CD14-positive monocyte (primary cell): ENCODE results near the gene ZNF362. TPM values are rescaled to one million over a fixed set of nuclear protein-coding genes. Genes with fewer than 3 reads are reported as not detected.
A peak's percentile ranks its signal among the peaks of the same experiment; 100 is the strongest.

Source experiments
- DNase-seq, 3 donors: peaks; one replicate each; pipeline ENCODE4 v3.0.0-alpha.2; 2011 to 2022
- H2AFZ ChIP-seq: 2 replicates; pipeline ENCODE4 v1.6.0; 2012; ENCODE audit warnings: mild to moderate bottlenecking, low read depth, low read length, inconsistent platforms; ENCODE audit not compliant: insufficient read depth, poor library complexity, severe bottlenecking
- H3K27ac ChIP-seq, 2 donors: 1 replicate in 1 of 2; 2 replicates in 1 of 2; pipeline ENCODE4 v1.5.1; 2012 to 2013; ENCODE audit warnings: low read length in 2 of 2, control low read depth in 1 of 2, inconsistent platforms in 1 of 2, low read depth in 1 of 2, mild to moderate bottlenecking in 1 of 2
- H3K27me3 ChIP-seq, 2 donors: one replicate each; pipeline versions ENCODE4 v1.6.0 to v1.6.1; 2011 to 2013; ENCODE audit warnings: low read length in 2 of 2; ENCODE audit not compliant: control insufficient read depth in 2 of 2, insufficient read depth in 2 of 2
- H3K36me3 ChIP-seq, 2 donors: replicated peaks in 1 of 2; 1 replicate in 1 of 2; 2 replicates in 1 of 2; pipeline versions ENCODE4 v1.5.1 to v1.6.1; 2012 to 2013; ENCODE audit warnings: low read length in 2 of 2, control low read depth in 1 of 2, inconsistent platforms in 1 of 2, mild to moderate bottlenecking in 1 of 2; ENCODE audit not compliant: insufficient read depth in 2 of 2, control insufficient read depth in 1 of 2
- H3K4me1 ChIP-seq, 2 donors: 1 replicate in 1 of 2; 2 replicates in 1 of 2; pipeline versions ENCODE4 v1.5.1 to v1.6.1; 2012 to 2013; ENCODE audit warnings: low read length in 2 of 2, control low read depth in 1 of 2, inconsistent platforms in 1 of 2, mild to moderate bottlenecking in 1 of 2, moderate library complexity in 1 of 2; ENCODE audit not compliant: insufficient read depth in 2 of 2, control insufficient read depth in 1 of 2
- H3K4me2 ChIP-seq: replicated peaks from 2 replicates; pipeline ENCODE3; 2012; ENCODE audit warnings: low read length, moderate library complexity, mild to moderate bottlenecking; ENCODE audit not compliant: poor library complexity, severe bottlenecking; ENCODE audit errors: extremely low read depth
- H3K4me3 ChIP-seq, 3 experiments: fragments of 200-600 bp in 1 of 3; sonication (generic) in 1 of 3; replicated peaks in 1 of 3; 1 replicate in 2 of 3; 2 replicates in 1 of 3; pipeline ENCODE4 v1.5.1; 2011 to 2013; ENCODE audit warnings: low read length in 3 of 3, mild to moderate bottlenecking in 3 of 3, control low read depth in 2 of 3, low read depth in 2 of 3, inconsistent platforms in 1 of 3, moderate library complexity in 1 of 3
- H3K79me2 ChIP-seq: 2 replicates; pipeline ENCODE4 v1.6.0; 2012; ENCODE audit warnings: mild to moderate bottlenecking, control low read depth, inconsistent platforms, low read length, moderate library complexity; ENCODE audit not compliant: insufficient read depth
- H3K9ac ChIP-seq: 2 replicates; pipeline ENCODE4 v1.6.0; 2017; ENCODE audit warnings: low read length, mild to moderate bottlenecking; ENCODE audit not compliant: insufficient read depth, poor library complexity, severe bottlenecking
- H3K9me3 ChIP-seq, 2 donors: replicated peaks in 1 of 2; 1 replicate in 1 of 2; 2 replicates in 1 of 2; pipeline versions ENCODE4 v1.5.1 to v1.6.1; 2012 to 2013; ENCODE audit warnings: low read length in 2 of 2, control low read depth in 1 of 2; ENCODE audit not compliant: control insufficient read depth in 1 of 2, insufficient read depth in 1 of 2
- H4K20me1 ChIP-seq: 2 replicates; pipeline ENCODE4 v1.6.0; 2012; ENCODE audit warnings: mild to moderate bottlenecking, low read length, control low read depth, moderate library complexity; ENCODE audit not compliant: insufficient read depth
- H3K27ac Mint-ChIP-seq, 7 donors: one replicate each; pipeline ENCODE4 v1.8.0; 2020; ENCODE audit warnings: mild to moderate bottlenecking in 7 of 7, mixed read lengths in 7 of 7, moderate library complexity in 6 of 7, inconsistent platforms in 2 of 7
- H3K27me3 Mint-ChIP-seq, 3 donors: one replicate each; pipeline ENCODE4 v1.8.0; 2021 to 2022; ENCODE audit warnings: low read depth in 3 of 3, mild to moderate bottlenecking in 3 of 3, mixed read lengths in 3 of 3, moderate library complexity in 3 of 3, inconsistent platforms in 1 of 3
- H3K36me3 Mint-ChIP-seq, 2 donors: one replicate each; pipeline ENCODE4 v1.8.0; 2020; ENCODE audit warnings: mixed read lengths in 2 of 2, inconsistent platforms in 1 of 2, mild to moderate bottlenecking in 1 of 2
- H3K4me1 Mint-ChIP-seq: one replicate; pipeline ENCODE4 v1.8.0; 2020; ENCODE audit warnings: mild to moderate bottlenecking, mixed read lengths
- H3K4me3 Mint-ChIP-seq, 2 donors: one replicate each; pipeline ENCODE4 v1.8.0; 2020; ENCODE audit warnings: mild to moderate bottlenecking in 2 of 2, mixed read lengths in 2 of 2, moderate library complexity in 1 of 2
- H3K9me3 Mint-ChIP-seq, 7 donors: one replicate each; pipeline ENCODE4 v1.8.0; 2020 to 2022; ENCODE audit warnings: mixed read lengths in 7 of 7, mild to moderate bottlenecking in 6 of 7, moderate library complexity in 6 of 7, inconsistent platforms in 2 of 7
- WGBS: methylation state at CpG from one replicate; pipeline ENCODE4 v1.1.5; 2013; ENCODE audit warnings: missing lambda C conversion rate; ENCODE audit not compliant: insufficient coverage; 5-methylcytosine and 5-hydroxymethylcytosine counted together
- intact Hi-C, 2 donors: fragments of 100-400 bp; cut with micrococcal nuclease; formaldehyde crosslinking; loops; one replicate each; pipeline versions ENCODE4 v1.15.0 to v1.15.1; 2023
- polyA plus RNA-seq, 3 donors: library from polyadenylated mRNA; depleted of rRNA in 1 of 3; unstranded in 2 of 3; stranded (reverse) in 1 of 3; fragments of 300-500 nt in 2 of 3; fragments of >200 nt in 1 of 3; fragmentation: Illumina TruSeq in 2 of 3; gene quantifications; 1 replicate in 2 of 3; 2 replicates in 1 of 3; pipeline ENCODE4 v1.2.3, GENCODE V29; 2012 to 2021
- TF ChIP-seq, protein P1 (sequence below): fragments of 200-600 bp; IDR thresholded peaks from one replicate; pipeline ENCODE4 v1.8.0; 2022; ENCODE audit warnings: antibody characterized with exemption, mild to moderate bottlenecking

Gene ZNF362
- polyA plus RNA-seq, 3 donors = 11.4 to 18.9 (median 13.5) TPM

DNA sequence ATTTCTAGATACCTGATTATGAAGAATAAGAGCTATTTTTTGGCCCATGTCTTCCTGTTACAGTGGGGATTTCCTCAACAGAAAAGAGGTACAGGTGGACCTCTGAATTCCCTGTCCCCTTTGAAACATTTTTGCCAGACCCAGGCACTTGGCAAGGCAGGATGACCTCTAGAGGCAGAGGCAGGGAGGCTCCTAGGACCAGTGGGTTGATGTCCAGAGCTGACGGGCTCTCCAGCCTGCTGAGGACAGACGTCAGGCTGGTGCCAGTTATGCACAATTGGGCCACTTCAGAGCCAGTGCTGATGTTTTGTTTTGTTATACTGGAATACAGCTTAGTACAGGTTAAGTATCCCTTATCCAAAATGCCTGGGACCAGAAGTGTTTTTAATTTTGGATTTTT, 83.1 kb downstream of the ZNF362 start:
- peak overlapping the region in 2 of 3 experiments; percentile 14 to 65 for H3K4me3 ChIP-seq
- H3K4me1 ChIP-seq = peaks cover 82 to 99% of the 10 kb centered on the region in 2 donors
- intact Hi-C loops = loop anchor here in 1 of 2 donors (1.0 kb wide), 1 partner anchor 8 kb away; no protein-coding TSS in a partner anchor
- WGBS = 56% methylated on average over 2 of the region's 2 CpGs
- Mint-ChIP-seq H3K27me3 (peaks cover 0 to 3% (median 0%) of the 10 kb centered on the region in 3 donors), H3K27ac (peak overlapping the region; percentile 87 to 96 (median 91)), H3K4me1 (peaks cover 96% of the 10 kb centered on the region), H3K36me3 (peaks cover 33 to 42% of the 10 kb centered on the region in 2 donors), H3K4me3 (peak overlapping the region in 1 of 2 donors; percentile 69), H3K9me3 (no peaks in the 10 kb centered on the region)
- DNase-seq = peak in 1 of 3 donors; percentile 20
- TF ChIP-seq, protein P1, sequence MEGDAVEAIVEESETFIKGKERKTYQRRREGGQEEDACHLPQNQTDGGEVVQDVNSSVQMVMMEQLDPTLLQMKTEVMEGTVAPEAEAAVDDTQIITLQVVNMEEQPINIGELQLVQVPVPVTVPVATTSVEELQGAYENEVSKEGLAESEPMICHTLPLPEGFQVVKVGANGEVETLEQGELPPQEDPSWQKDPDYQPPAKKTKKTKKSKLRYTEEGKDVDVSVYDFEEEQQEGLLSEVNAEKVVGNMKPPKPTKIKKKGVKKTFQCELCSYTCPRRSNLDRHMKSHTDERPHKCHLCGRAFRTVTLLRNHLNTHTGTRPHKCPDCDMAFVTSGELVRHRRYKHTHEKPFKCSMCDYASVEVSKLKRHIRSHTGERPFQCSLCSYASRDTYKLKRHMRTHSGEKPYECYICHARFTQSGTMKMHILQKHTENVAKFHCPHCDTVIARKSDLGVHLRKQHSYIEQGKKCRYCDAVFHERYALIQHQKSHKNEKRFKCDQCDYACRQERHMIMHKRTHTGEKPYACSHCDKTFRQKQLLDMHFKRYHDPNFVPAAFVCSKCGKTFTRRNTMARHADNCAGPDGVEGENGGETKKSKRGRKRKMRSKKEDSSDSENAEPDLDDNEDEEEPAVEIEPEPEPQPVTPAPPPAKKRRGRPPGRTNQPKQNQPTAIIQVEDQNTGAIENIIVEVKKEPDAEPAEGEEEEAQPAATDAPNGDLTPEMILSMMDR = no peak
- H2AFZ ChIP-seq = no peak overlapping the region
- peaks cover 86% of the 10 kb centered on the region for H3K79me2 ChIP-seq
- peaks cover 91% of the 10 kb centered on the region for H4K20me1 ChIP-seq
- no peaks in the 10 kb centered on the region for H3K9me3 ChIP-seq
- peaks cover 13 to 31% of the 10 kb centered on the region in 2 donors for H3K36me3 ChIP-seq
- peak overlapping the region; percentile 69 for H3K4me2 ChIP-seq
- H3K27ac ChIP-seq = peak overlapping the region; percentile 66 to 85
- no peaks in the 10 kb centered on the region for H3K27me3 ChIP-seq
- H3K9ac ChIP-seq = peak overlapping the region; percentile 39

DNA sequence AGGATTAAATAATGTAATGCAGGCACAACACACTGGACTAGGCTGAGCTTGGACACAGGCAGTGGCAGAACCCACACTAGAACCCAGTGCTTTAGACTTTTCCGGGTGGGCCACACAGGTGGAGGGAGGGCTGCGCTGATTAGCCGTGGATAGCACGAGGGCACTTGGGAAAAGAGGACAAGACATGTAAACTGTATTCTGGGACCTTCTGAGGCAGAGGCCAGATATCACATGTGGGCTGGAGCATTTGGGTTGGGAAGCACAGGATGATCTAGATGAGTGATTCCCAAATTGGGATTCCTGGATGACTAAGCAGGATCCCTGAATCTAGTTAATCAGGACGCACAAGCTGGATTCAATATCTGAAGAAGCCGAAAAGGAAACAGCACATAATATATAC, 84.9 kb downstream of the ZNF362 start:
- Mint-ChIP-seq H3K27ac (peak overlapping the region in 6 of 7 donors; percentile 50 to 87 (median 74)), H3K36me3 (peaks cover 41 to 51% of the 10 kb centered on the region in 2 donors), H3K9me3 (no peaks in the 10 kb centered on the region), H3K4me1 (peaks cover 90% of the 10 kb centered on the region), H3K4me3 (no peak overlapping the region), H3K27me3 (peaks cover 0 to 3% (median 0%) of the 10 kb centered on the region in 3 donors)
- Histone ChIP-seq H2AFZ (no peak overlapping the region), H3K79me2 (peaks cover 93% of the 10 kb centered on the region), H4K20me1 (peaks cover 95% of the 10 kb centered on the region), H3K36me3 (peaks cover 13 to 40% of the 10 kb centered on the region in 2 donors), H3K4me3 (no peak overlapping the region), H3K9ac (no peak overlapping the region), H3K27ac (peak overlapping the region in 1 of 2 donors; percentile 85), H3K9me3 (no peaks in the 10 kb centered on the region), H3K27me3 (no peaks in the 10 kb centered on the region), H3K4me1 (peaks cover 65 to 97% of the 10 kb centered on the region in 2 donors), H3K4me2 (no peak overlapping the region)
- TF ChIP-seq, protein P1 = no peak
- WGBS = 100% methylated on average over 4 of the region's 6 CpGs
- DNase-seq = no peak
- intact Hi-C loops = no loop called here
